ENCODE results near the gene IGF2R. TPM values are rescaled to one million over a fixed set of nuclear protein-coding genes. Genes with fewer than 3 reads are reported as not detected.
"Not testable (repeated sequence)": the region's sequence is repeated elsewhere in the genome, so short reads cannot be mapped to it uniquely, and the experiment has no call there.

Gene IGF2R
- total RNA-seq, 1 experiment from 2014 or later = 127 TPM

GRCh38 chr6:160088784-160089533 lies 120.1 kb downstream of the IGF2R start:
- Mint-ChIP-seq H3K27me3 (ENCODE audit: unreplicated experiment) (no peaks in the 10 kb centered on the region), H3K27ac (ENCODE audit: unreplicated experiment) (no peak overlapping the region), H3K4me1 (ENCODE audit: low read depth, unreplicated experiment) (no peaks in the 10 kb centered on the region), H3K9me3 (ENCODE audit: low read depth, unreplicated experiment) (no peaks in the 10 kb centered on the region), H3K4me3 (ENCODE audit: low read depth, unreplicated experiment) (no peak overlapping the region), H3K36me3 (ENCODE audit: insufficient read depth, unreplicated experiment) (peaks cover 17% of the 10 kb centered on the region)
- no peak for DNase-seq
- intact Hi-C loops (cut with micrococcal nuclease; ENCODE audit: unreplicated experiment) = loop anchor here (1.0 to 2.0 kb wide), 2 partner anchors 367 to 444 kb away; no protein-coding TSS in a partner anchor
- BruUV-seq (replicated peaks) = no TSS peak
- TF ChIP-seq, protein P1, sequence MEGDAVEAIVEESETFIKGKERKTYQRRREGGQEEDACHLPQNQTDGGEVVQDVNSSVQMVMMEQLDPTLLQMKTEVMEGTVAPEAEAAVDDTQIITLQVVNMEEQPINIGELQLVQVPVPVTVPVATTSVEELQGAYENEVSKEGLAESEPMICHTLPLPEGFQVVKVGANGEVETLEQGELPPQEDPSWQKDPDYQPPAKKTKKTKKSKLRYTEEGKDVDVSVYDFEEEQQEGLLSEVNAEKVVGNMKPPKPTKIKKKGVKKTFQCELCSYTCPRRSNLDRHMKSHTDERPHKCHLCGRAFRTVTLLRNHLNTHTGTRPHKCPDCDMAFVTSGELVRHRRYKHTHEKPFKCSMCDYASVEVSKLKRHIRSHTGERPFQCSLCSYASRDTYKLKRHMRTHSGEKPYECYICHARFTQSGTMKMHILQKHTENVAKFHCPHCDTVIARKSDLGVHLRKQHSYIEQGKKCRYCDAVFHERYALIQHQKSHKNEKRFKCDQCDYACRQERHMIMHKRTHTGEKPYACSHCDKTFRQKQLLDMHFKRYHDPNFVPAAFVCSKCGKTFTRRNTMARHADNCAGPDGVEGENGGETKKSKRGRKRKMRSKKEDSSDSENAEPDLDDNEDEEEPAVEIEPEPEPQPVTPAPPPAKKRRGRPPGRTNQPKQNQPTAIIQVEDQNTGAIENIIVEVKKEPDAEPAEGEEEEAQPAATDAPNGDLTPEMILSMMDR (IDR thresholded peaks at IDR 0.05; ENCODE audit: unreplicated experiment) = peak; percentile 3
- CTCF ChIA-PET = interaction anchor here (0.6 to 1.7 kb wide), 5 partner anchors 49 to 431 kb away, joined by 3 to 11 read pairs (median 6); no protein-coding TSS in a partner anchor

DNA sequence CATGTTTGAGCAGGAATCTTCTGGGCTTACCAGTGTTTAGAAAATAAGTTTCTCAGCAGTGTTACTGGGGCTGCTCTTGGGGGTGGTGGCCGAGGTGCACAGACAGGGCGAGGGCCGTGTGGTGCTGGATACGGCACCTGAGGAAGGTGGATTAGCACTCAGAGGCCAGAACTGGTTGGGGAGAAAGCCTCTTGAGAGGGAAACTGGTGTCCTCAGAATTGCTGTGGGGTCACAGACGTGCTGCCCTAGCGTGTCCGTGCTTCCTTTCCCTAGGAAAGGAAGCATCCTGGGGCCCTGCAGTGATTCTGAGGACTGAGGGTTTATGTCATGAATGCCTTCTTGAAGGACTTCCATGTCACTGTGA lies 120.6 kb downstream of the IGF2R start:
- BruUV-seq (replicated peaks) = no TSS peak
- Mint-ChIP-seq H3K36me3 (ENCODE audit: insufficient read depth, unreplicated experiment) (peaks cover 16% of the 10 kb centered on the region), H3K27me3 (ENCODE audit: unreplicated experiment) (no peaks in the 10 kb centered on the region), H3K9me3 (ENCODE audit: low read depth, unreplicated experiment) (no peaks in the 10 kb centered on the region), H3K4me1 (ENCODE audit: low read depth, unreplicated experiment) (no peaks in the 10 kb centered on the region), H3K4me3 (ENCODE audit: low read depth, unreplicated experiment) (no peak overlapping the region), H3K27ac (ENCODE audit: unreplicated experiment) (no peak overlapping the region)
- intact Hi-C loops (cut with micrococcal nuclease; ENCODE audit: unreplicated experiment) = loop anchor here (2.0 kb wide), 1 partner anchor 443 kb away; no protein-coding TSS in a partner anchor
- DNase-seq = no peak
- CTCF ChIA-PET = no interaction called here
- TF ChIP-seq, protein P1 (IDR thresholded peaks at IDR 0.05; ENCODE audit: unreplicated experiment) = no peak

GRCh38 chr6:160090442-160091239 lies 121.8 kb downstream of the IGF2R start:
- H3K4me1 Mint-ChIP-seq (ENCODE audit: low read depth, unreplicated experiment); BruUV-seq (replicated peaks); DNase-seq; H3K9me3 Mint-ChIP-seq (ENCODE audit: low read depth, unreplicated experiment); intact Hi-C loops (cut with micrococcal nuclease; ENCODE audit: unreplicated experiment); H3K27me3 Mint-ChIP-seq (ENCODE audit: unreplicated experiment); CTCF ChIA-PET; H3K4me3 Mint-ChIP-seq (ENCODE audit: low read depth, unreplicated experiment); H3K27ac Mint-ChIP-seq (ENCODE audit: unreplicated experiment): not testable (repeated sequence)
- H3K36me3 Mint-ChIP-seq (ENCODE audit: insufficient read depth, unreplicated experiment) = peaks cover 22% of the 10 kb centered on the region

GRCh38 chr6:160092176-160092575 lies 123.3 kb downstream of the IGF2R start:
- peaks cover 22% of the 10 kb centered on the region for H3K36me3 Mint-ChIP-seq (ENCODE audit: insufficient read depth, unreplicated experiment)
- CTCF ChIA-PET; BruUV-seq (replicated peaks); H3K27ac Mint-ChIP-seq (ENCODE audit: unreplicated experiment); H3K27me3 Mint-ChIP-seq (ENCODE audit: unreplicated experiment); H3K9me3 Mint-ChIP-seq (ENCODE audit: low read depth, unreplicated experiment); DNase-seq; intact Hi-C loops (cut with micrococcal nuclease; ENCODE audit: unreplicated experiment); H3K4me3 Mint-ChIP-seq (ENCODE audit: low read depth, unreplicated experiment); H3K4me1 Mint-ChIP-seq (ENCODE audit: low read depth, unreplicated experiment): not testable (repeated sequence)

DNA sequence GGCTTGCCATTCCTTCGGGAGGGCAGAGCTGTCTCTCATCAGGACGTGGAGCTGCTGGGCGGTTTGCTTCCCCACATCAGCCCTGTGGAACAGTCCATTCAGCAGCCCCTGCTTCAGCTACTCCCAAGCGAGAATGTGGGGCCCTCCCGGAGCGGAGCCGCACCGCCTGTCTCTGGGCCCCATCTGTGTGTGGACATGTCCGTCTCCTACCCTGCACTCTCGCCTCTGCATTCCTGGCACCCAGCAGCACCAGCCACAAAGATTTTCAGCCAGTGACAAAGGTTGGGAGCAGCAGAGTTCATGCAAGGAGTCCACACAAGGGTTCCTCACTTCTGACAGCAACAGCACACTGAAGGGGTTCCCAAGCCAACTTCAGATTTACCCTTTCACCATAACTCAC lies 123.7 kb downstream of the IGF2R start:
- Mint-ChIP-seq H3K36me3 (ENCODE audit: insufficient read depth, unreplicated experiment) (peaks cover 26% of the 10 kb centered on the region), H3K9me3 (ENCODE audit: low read depth, unreplicated experiment) (no peaks in the 10 kb centered on the region), H3K4me1 (ENCODE audit: low read depth, unreplicated experiment) (no peaks in the 10 kb centered on the region), H3K27ac (ENCODE audit: unreplicated experiment) (no peak overlapping the region), H3K4me3 (ENCODE audit: low read depth, unreplicated experiment) (no peak overlapping the region), H3K27me3 (ENCODE audit: unreplicated experiment) (no peaks in the 10 kb centered on the region)
- CTCF ChIA-PET = no interaction called here
- intact Hi-C loops (cut with micrococcal nuclease; ENCODE audit: unreplicated experiment) = no loop called here
- BruUV-seq (replicated peaks) = no TSS peak
- no peak for DNase-seq
- TF ChIP-seq, protein P1 (IDR thresholded peaks at IDR 0.05; ENCODE audit: unreplicated experiment) = no peak

All from Calu3 (cell line).